HEK293 (cell line): ENCODE measurements around the gene RTL1.

Experiments
- CTCF ChIA-PET: fragments of 350-600 bp; formaldehyde crosslinking; extraction: SDS; loops from one replicate; lab custom pipeline; 2021; ENCODE audit warnings: antibody characterized with exemption; lab: Yijun Ruan, JAX
- POLR2A ChIA-PET: fragments of 300-600 bp; formaldehyde crosslinking; extraction: SDS; loops from one replicate; lab custom pipeline; 2020; ENCODE audit warnings: antibody characterized with exemption, inconsistent platforms; lab: Yijun Ruan, JAX
- H3K27ac ChIP-seq: fragments of 200-500 bp; sonication (Bioruptor generic); 2 replicates; pipeline ENCODE4 v1.5.1; 2014; ENCODE audit warnings: low read depth, low read length, control low read depth, inconsistent platforms; ENCODE audit errors: extremely low read depth
- H3K36me3 ChIP-seq, 2 experiments: fragments of 200-500 bp in 1 of 2; sonication (Bioruptor generic) in 1 of 2; 1 replicate in 1 of 2; 2 replicates in 1 of 2; pipeline ENCODE4 v1.5.1; 2014 to 2017; ENCODE audit warnings: inconsistent platforms in 2 of 2, low read length in 2 of 2; ENCODE audit not compliant: control insufficient read depth in 2 of 2, insufficient read depth in 1 of 2
- H3K4me1 ChIP-seq: fragments of 200-500 bp; sonication (Bioruptor generic); 2 replicates; pipeline ENCODE4 v1.5.1; 2014; ENCODE audit warnings: mild to moderate bottlenecking, low read length, inconsistent platforms; ENCODE audit not compliant: control insufficient read depth, insufficient read depth
- H3K4me3 ChIP-seq: 2 replicates; pipeline ENCODE4 v1.5.1; 2011; ENCODE audit warnings: low read depth, mild to moderate bottlenecking, control low read depth, low read length, moderate library complexity
- H3K9me3 ChIP-seq: fragments of 200-500 bp; sonication (Bioruptor generic); 2 replicates; pipeline ENCODE4 v1.5.1; 2014; ENCODE audit warnings: low read depth, low read length, inconsistent platforms; ENCODE audit not compliant: control insufficient read depth, insufficient read depth
- EGR2 ChIP-seq: fragments of 450-650 bp; formaldehyde crosslinking; IDR thresholded peaks from 2 replicates; pipeline ENCODE4 v1.5.1; 2016; ENCODE audit warnings: low read depth, missing biosample characterization, missing genetic modification characterization
- HOXC10 ChIP-seq: sonication (generic); formaldehyde crosslinking; IDR thresholded peaks from 2 replicates; pipeline ENCODE4 v1.8.1; 2023; ENCODE audit warnings: mild to moderate bottlenecking, missing genetic modification reagents
- KLF16 ChIP-seq: fragments of 450-650 bp; formaldehyde crosslinking; IDR thresholded peaks from 2 replicates; pipeline ENCODE4 v1.5.1; 2017; ENCODE audit warnings: missing biosample characterization, missing genetic modification characterization
- MYNN ChIP-seq: fragments of 450-650 bp; formaldehyde crosslinking; IDR thresholded peaks from 2 replicates; pipeline ENCODE4 v1.5.1; 2016; ENCODE audit warnings: missing biosample characterization, missing genetic modification characterization, borderline replicate concordance
- ZFHX2 ChIP-seq: fragments of 450-650 bp; formaldehyde crosslinking; conservative IDR thresholded peaks from 2 replicates; pipeline ENCODE4 v1.5.1; 2016; ENCODE audit warnings: missing biosample characterization, missing genetic modification characterization
- ZFP69B ChIP-seq: fragments of 450-650 bp; formaldehyde crosslinking; IDR thresholded peaks from 2 replicates; pipeline ENCODE4 v1.5.1; 2016; ENCODE audit warnings: missing biosample characterization, missing genetic modification characterization
- ZNF169 ChIP-seq: fragments of 450-650 bp; formaldehyde crosslinking; IDR thresholded peaks from 2 replicates; pipeline ENCODE4 v1.5.1; 2016; ENCODE audit warnings: missing biosample characterization, missing genetic modification characterization
- ZNF184 ChIP-seq: fragments of 450-650 bp; IDR thresholded peaks from 2 replicates; pipeline ENCODE4 v1.5.1; 2018; ENCODE audit warnings: missing biosample characterization, mild to moderate bottlenecking, missing genetic modification characterization
- ZNF24 ChIP-seq: fragments of 450-650 bp; formaldehyde crosslinking; IDR thresholded peaks from 2 replicates; pipeline ENCODE4 v1.5.1; 2016; ENCODE audit warnings: missing biosample characterization, missing genetic modification characterization
- ZNF302 ChIP-seq: fragments of 450-650 bp; formaldehyde crosslinking; IDR thresholded peaks from 2 replicates; pipeline ENCODE4 v1.5.1; 2016; ENCODE audit warnings: missing biosample characterization, missing genetic modification characterization, low read depth
- ZNF350 ChIP-seq: fragments of 450-650 bp; formaldehyde crosslinking; IDR thresholded peaks from 2 replicates; pipeline ENCODE4 v1.5.0; 2017; ENCODE audit warnings: missing biosample characterization, mild to moderate bottlenecking, missing genetic modification characterization
- ZNF37A ChIP-seq: fragments of 450-650 bp; IDR thresholded peaks from 2 replicates; pipeline ENCODE4 v1.5.1; 2018; ENCODE audit warnings: missing biosample characterization, missing genetic modification characterization
- ZNF404 ChIP-seq: fragments of 450-650 bp; formaldehyde crosslinking; IDR thresholded peaks from 2 replicates; pipeline ENCODE4 v1.5.1; 2017; ENCODE audit warnings: missing biosample characterization, missing genetic modification characterization
- ZNF423 ChIP-seq: fragments of 450-650 bp; formaldehyde crosslinking; IDR thresholded peaks from 2 replicates; pipeline ENCODE4 v1.5.1; 2016; ENCODE audit warnings: missing biosample characterization, missing genetic modification characterization
- ZNF514 ChIP-seq: fragments of 450-650 bp; formaldehyde crosslinking; IDR thresholded peaks from 2 replicates; pipeline ENCODE4 v1.5.1; 2016; ENCODE audit warnings: missing biosample characterization, missing genetic modification characterization
- ZNF544 ChIP-seq: fragments of 450-650 bp; formaldehyde crosslinking; IDR thresholded peaks from 2 replicates; pipeline ENCODE4 v1.5.0; 2017; ENCODE audit warnings: missing biosample characterization, missing genetic modification characterization
- ZNF548 ChIP-seq: fragments of 450-650 bp; formaldehyde crosslinking; IDR thresholded peaks from 2 replicates; pipeline ENCODE4 v1.5.1; 2016; ENCODE audit warnings: missing biosample characterization, missing genetic modification characterization
- ZNF585B ChIP-seq: fragments of 450-650 bp; formaldehyde crosslinking; IDR thresholded peaks from 2 replicates; pipeline ENCODE4 v1.5.1; 2016; ENCODE audit warnings: missing biosample characterization, missing genetic modification characterization
- ZNF670 ChIP-seq: fragments of 450-650 bp; formaldehyde crosslinking; IDR thresholded peaks from 2 replicates; pipeline ENCODE4 v1.5.1; 2016; ENCODE audit warnings: missing biosample characterization, missing genetic modification characterization, low read depth
- ZNF677 ChIP-seq: fragments of 450-650 bp; IDR thresholded peaks from 2 replicates; pipeline ENCODE4 v1.5.0; 2018; ENCODE audit warnings: missing biosample characterization, mild to moderate bottlenecking, missing genetic modification characterization, moderate library complexity
- ZNF791 ChIP-seq: fragments of 450-650 bp; formaldehyde crosslinking; IDR thresholded peaks from 2 replicates; pipeline ENCODE4 v1.5.1; 2016; ENCODE audit warnings: missing biosample characterization, missing genetic modification characterization
- TF ChIP-seq, protein P1 (sequence below): fragments of 450-650 bp; formaldehyde crosslinking; conservative IDR thresholded peaks from 2 replicates; pipeline ENCODE4 v1.5.1; 2016; ENCODE audit warnings: low read depth, missing biosample characterization, missing genetic modification characterization
- TF ChIP-seq, protein P2 (sequence below): fragments of 450-650 bp; formaldehyde crosslinking; IDR thresholded peaks from 2 replicates; pipeline ENCODE4 v1.5.1; 2016; ENCODE audit warnings: missing biosample characterization, missing genetic modification characterization
- TF ChIP-seq, protein P3 (sequence below): fragments of 450-650 bp; formaldehyde crosslinking; IDR thresholded peaks from 2 replicates; pipeline ENCODE4 v1.5.1; 2016; ENCODE audit warnings: missing biosample characterization, missing genetic modification characterization
- TF ChIP-seq, protein P4 (sequence below): fragments of 450-650 bp; formaldehyde crosslinking; IDR thresholded peaks from 2 replicates; pipeline ENCODE4 v1.5.1; 2016; ENCODE audit warnings: missing biosample characterization, missing genetic modification characterization

Gene RTL1

DNA sequence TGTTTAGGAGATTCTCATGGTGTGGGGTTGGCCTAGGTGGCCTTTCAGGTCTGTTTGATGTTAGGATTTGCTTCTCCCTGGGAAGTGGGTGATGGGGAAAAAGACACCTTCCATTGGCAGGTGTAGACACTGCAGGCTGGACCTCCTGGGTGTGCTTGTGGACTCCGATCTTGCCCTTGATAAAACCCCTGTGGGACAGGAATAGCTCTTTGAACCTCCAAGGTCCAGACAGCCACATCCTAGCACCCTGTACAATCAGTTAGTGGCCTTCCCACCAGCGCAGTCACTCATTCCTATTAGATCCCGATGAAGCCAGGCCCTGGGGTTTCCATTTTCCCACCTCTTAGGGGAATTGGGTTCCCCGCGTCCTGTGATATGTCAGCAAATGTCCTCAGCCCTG lies 49.1 kb downstream of the RTL1 start (continued):
- TF ChIP-seq, protein P1, sequence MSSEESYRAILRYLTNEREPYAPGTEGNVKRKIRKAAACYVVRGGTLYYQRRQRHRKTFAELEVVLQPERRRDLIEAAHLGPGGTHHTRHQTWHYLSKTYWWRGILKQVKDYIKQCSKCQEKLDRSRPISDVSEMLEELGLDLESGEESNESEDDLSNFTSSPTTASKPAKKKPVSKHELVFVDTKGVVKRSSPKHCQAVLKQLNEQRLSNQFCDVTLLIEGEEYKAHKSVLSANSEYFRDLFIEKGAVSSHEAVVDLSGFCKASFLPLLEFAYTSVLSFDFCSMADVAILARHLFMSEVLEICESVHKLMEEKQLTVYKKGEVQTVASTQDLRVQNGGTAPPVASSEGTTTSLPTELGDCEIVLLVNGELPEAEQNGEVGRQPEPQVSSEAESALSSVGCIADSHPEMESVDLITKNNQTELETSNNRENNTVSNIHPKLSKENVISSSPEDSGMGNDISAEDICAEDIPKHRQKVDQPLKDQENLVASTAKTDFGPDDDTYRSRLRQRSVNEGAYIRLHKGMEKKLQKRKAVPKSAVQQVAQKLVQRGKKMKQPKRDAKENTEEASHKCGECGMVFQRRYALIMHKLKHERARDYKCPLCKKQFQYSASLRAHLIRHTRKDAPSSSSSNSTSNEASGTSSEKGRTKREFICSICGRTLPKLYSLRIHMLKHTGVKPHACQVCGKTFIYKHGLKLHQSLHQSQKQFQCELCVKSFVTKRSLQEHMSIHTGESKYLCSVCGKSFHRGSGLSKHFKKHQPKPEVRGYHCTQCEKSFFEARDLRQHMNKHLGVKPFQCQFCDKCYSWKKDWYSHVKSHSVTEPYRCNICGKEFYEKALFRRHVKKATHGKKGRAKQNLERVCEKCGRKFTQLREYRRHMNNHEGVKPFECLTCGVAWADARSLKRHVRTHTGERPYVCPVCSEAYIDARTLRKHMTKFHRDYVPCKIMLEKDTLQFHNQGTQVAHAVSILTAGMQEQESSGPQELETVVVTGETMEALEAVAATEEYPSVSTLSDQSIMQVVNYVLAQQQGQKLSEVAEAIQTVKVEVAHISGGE (tag by site-specific recombination) = no peak

DNA sequence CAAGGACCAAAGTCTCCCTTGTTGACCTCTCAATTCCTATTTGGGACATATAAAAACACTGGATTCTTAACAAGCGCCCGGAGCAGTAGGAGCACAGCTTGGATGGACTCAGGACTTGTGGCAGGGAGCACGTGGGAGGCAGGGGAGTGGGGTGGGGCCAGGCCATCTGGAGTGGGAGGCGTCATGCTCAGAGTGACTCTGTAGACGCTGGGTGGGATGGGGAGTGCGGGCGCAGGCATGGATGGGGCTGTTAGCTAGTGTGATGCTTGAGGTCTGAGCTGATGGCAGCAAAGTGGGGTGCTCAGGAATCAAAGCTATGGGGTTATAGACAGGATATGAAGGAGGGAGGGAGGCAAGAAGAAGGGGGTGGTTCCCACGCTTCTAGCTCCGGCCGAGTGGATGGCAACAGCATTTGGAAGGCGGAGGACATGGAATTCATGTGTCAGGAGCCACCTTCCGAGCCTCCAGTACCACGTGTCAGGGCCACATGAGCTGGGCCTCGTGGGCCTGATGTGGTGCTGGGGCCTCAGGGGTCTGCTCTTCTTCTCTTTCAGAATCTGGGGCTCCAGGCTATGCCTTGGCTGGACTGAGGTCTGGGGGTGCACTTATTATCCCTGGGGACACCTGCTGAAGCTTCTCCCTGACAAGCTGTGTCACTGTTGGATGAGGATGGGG lies 51.4 kb downstream of the RTL1 start:
- Histone ChIP-seq H3K9me3 (no peaks in the 10 kb centered on the region), H3K4me3 (no peak overlapping the region), H3K36me3 (no peaks in the 10 kb centered on the region), H3K27ac (no peak overlapping the region), H3K4me1 (no peaks in the 10 kb centered on the region)
- POLR2A ChIA-PET = no interaction called here
- TF ChIP-seq ZNF544 (tag by site-specific recombination) (no peak), ZNF670 (no peak), ZNF423 (no peak), ZNF585B (no peak), ZNF184 (tag by site-specific recombination) (no peak), EGR2 (peak; percentile 85), ZFHX2 (tag by site-specific recombination) (peak; percentile 80), HOXC10 (no peak)
- TF ChIP-seq, protein P2, sequence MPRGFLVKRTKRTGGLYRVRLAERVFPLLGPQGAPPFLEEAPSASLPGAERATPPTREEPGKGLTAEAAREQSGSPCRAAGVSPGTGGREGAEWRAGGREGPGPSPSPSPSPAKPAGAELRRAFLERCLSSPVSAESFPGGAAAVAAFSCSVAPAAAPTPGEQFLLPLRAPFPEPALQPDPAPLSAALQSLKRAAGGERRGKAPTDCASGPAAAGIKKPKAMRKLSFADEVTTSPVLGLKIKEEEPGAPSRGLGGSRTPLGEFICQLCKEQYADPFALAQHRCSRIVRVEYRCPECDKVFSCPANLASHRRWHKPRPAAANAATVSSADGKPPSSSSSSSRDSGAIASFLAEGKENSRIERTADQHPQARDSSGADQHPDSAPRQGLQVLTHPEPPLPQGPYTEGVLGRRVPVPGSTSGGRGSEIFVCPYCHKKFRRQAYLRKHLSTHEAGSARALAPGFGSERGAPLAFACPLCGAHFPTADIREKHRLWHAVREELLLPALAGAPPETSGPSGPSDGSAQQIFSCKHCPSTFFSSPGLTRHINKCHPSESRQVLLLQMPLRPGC = no peak
- CTCF ChIA-PET = interaction anchor here (0.6 to 1.6 kb wide), 7 partner anchors 34 to 779 kb away, joined by 3 to 6 read pairs (median 4); no protein-coding TSS in a partner anchor

DNA sequence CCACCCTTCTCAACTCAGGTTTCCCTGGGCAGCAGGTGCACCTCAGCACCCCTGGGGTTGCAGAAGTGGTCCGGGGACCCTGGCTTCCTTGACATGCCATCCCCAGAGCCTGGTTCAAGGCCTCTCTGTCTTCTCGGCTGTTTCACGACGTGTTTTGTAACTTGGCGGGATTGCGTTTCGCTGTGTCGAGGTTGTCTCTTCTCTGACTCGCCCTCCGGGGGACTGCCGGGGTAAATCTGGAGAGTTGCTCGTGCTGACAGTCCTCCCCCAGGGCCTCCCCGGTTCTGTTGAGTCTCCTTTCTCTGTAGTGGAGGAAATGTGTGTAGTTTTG lies 52.0 kb downstream of the RTL1 start:
- ChIA-PET POLR2A (no interaction called here), CTCF (interaction anchor here (0.8 to 1.4 kb wide), 4 partner anchors 9 to 779 kb away, joined by 4 to 5 read pairs (median 4); no protein-coding TSS in a partner anchor)
- no peaks in the 10 kb centered on the region for H3K4me1 ChIP-seq
- no peak overlapping the region for H3K27ac ChIP-seq
- no peaks in the 10 kb centered on the region for H3K36me3 ChIP-seq
- H3K4me3 ChIP-seq = no peak overlapping the region
- H3K9me3 ChIP-seq = no peaks in the 10 kb centered on the region
- TF ChIP-seq ZNF37A (tag by site-specific recombination) = no peak
- no peak for TF ChIP-seq ZFP69B (tag by site-specific recombination)
- no peak for TF ChIP-seq KLF16 (tag by site-specific recombination)
- TF ChIP-seq, protein P3, sequence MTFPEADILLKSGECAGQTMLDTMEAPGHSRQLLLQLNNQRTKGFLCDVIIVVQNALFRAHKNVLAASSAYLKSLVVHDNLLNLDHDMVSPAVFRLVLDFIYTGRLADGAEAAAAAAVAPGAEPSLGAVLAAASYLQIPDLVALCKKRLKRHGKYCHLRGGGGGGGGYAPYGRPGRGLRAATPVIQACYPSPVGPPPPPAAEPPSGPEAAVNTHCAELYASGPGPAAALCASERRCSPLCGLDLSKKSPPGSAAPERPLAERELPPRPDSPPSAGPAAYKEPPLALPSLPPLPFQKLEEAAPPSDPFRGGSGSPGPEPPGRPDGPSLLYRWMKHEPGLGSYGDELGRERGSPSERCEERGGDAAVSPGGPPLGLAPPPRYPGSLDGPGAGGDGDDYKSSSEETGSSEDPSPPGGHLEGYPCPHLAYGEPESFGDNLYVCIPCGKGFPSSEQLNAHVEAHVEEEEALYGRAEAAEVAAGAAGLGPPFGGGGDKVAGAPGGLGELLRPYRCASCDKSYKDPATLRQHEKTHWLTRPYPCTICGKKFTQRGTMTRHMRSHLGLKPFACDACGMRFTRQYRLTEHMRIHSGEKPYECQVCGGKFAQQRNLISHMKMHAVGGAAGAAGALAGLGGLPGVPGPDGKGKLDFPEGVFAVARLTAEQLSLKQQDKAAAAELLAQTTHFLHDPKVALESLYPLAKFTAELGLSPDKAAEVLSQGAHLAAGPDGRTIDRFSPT (tag by site-specific recombination) = no peak
- no peak for TF ChIP-seq ZNF791 (tag by site-specific recombination)
- TF ChIP-seq ZNF677 (tag by site-specific recombination) = no peak
- TF ChIP-seq ZNF24 (tag by site-specific recombination) = no peak
- TF ChIP-seq ZNF404 (tag by site-specific recombination) = no peak
- no peak for TF ChIP-seq ZNF514 (tag by site-specific recombination)
- TF ChIP-seq ZNF670 = no peak
- no peak for TF ChIP-seq ZNF302
- no peak for TF ChIP-seq ZNF169 (tag by site-specific recombination)
- no peak for TF ChIP-seq ZNF350 (tag by site-specific recombination)
- TF ChIP-seq ZNF548 (tag by site-specific recombination) = no peak
- TF ChIP-seq, protein P4, sequence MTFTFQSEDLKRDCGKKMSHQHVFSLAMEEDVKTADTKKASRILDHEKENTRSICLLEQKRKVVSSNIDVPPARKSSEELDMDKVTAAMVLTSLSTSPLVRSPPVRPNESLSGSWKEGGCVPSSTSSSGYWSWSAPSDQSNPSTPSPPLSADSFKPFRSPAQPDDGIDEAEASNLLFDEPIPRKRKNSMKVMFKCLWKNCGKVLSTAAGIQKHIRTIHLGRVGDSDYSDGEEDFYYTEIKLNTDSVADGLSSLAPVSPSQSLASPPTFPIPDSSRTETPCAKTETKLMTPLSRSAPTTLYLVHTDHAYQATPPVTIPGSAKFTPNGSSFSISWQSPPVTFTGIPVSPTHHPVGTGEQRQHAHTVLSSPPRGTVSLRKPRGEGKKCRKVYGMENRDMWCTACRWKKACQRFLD (tag by site-specific recombination) = no peak
- TF ChIP-seq MYNN (tag by site-specific recombination) = no peak
